Activated naive CD4-positive, alpha-beta T cell (primary cell): ENCODE data around the gene CENPM.

ENCODE experiments used
- DNase-seq, 4 experiments: peaks; one replicate each; lab custom pipeline; 2025; lab: John Stamatoyannopoulos, UW

CENPM gene

DNA sequence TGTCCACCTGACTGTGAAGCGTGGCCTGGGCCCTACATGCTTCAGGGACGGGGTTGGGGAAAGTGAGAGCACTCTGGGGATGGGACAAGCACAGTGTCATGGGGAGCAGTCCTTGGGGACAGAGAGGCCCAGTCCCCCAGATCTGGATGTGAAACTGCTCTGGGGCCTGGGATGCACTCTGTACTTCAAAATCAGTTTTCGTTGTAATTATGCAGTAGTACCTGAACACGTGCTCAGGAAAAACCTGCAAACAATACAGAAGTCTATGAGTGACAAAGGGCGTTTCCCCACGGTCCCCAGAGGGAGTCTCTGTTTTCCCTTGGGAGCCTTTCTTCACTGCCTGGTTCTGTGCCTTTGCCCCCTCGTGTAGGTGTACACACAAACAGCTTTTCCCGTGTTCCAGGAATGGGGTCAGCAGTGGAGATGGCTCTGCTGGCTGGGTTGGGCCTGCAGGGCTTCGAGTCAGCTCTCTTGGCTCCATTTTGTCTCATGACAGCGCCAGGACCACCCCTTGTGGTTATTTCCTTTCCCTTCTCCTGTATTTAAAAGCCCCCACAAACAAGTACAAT lies 15.2 kb downstream of the CENPM start:
- no peak for DNase-seq

GRCh38 chr22:41929418-41929810 lies 17.5 kb downstream of the CENPM start:
- no peak for DNase-seq

DNA sequence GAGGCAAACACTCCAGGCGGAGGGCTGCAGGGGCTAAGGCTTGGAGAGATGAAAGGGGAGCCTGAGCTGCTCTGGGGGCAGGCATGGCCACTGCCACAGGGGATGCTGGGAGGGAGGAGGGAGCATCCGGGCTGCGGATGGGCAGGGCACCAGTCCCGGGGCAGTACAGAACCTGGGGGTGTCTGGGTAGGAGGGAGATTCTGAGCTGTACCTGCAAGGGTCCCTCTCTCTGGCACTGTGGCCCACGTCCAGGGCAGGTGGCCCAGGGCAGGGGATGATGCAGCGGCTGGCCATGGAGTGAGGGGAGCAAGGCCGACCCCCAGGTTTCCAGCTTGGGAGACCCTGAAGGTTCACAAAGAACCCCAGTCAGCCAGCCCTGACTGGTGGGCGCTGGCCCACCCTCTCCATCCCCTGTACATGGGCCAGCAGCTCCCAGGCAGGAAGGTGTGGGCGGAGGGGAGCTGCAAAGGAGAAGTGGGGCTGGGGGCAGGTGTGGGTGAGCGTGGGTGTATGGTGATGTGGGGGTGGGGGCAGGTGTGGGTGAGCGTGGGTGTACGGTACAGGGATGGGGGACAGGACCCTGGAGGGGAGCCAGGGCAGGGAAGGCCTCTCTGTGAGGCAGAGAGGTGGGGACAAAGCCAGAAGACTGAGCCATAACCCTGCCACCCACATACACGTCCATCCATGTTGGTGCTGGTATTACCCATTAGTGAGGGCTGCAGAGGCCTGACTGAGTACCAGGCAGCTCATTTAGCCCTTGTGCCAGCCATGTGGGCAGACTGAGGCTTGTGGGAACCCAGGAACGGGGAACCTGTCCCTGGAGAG lies 18.1 kb downstream of the CENPM start:
- DNase-seq: no peak

- DNase-seq: no peak
These were observed 19.1 kb downstream of the CENPM start for GRCh38 chr22:41927813-41928212.

GRCh38 chr22:41925783-41926460 lies 21.0 kb downstream of the CENPM start:
- DNase-seq: peak; percentile 39 to 70 (median 47)

- no peak for DNase-seq
These were observed 23.2 kb downstream of the CENPM start for GRCh38 chr22:41923595-41924276.

- no peak for DNase-seq
These were observed 23.9 kb downstream of the CENPM start for GRCh38 chr22:41922940-41923594.

GRCh38 chr22:41922328-41922727 lies 24.6 kb downstream of the CENPM start:
- no peak for DNase-seq

GRCh38 chr22:41920271-41920976 lies 26.5 kb downstream of the CENPM start:
- DNase-seq: no peak

GRCh38 chr22:41919357-41920224 lies 27.4 kb downstream of the CENPM start:
- peak in 1 of 4 experiments; percentile 24 for DNase-seq

DNA sequence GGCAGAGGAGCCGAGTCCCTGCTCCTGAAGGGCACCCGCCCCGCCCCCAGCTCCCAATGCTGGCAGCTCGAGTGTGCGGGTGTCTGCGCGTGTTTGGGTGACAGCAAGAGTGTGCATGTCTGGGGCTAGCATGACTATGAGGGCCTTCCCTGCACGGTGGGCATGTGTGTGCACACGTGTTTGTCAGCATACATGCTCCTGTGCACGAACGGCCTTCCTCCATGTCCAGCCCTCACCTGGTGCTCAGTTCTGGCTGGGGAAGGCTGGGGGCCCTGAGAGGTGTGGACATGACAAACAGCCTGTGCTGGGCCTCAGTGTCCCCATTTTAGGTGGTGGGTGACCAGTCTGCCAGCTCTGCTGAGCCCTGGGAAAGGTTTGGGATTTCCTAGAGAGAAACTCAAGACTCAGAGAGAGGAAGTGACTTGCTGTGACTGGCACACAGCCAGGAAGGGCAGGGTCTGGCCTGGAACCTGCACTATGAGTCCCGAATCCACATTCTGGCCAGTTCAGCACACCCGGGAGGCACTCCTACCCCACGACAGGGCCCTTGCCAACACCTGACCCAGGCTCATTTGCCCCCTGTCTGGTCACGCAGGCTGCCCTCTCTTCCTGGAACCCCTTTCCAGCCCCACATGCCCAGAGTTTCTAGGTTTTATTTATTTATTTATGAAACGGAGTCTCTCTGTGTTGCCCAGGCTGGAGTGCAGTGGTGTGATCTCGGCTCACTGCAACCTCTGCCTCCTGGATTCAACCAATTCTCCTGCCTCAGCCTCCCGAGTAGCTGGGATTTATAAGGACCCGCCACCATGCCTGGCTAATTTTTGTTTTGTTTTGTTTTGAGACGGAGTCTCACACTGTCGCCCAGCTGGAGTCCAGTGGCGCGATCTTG lies 28.8 kb downstream of the CENPM start:
- DNase-seq: peak in 1 of 4 experiments; percentile 25

GRCh38 chr22:41917375-41917902 lies 29.5 kb downstream of the CENPM start:
- DNase-seq: no peak

- DNase-seq: no peak
These were observed 30.1 kb downstream of the CENPM start for GRCh38 chr22:41916745-41917358.

- DNase-seq: no peak
These were observed 31.0 kb downstream of the CENPM start for GRCh38 chr22:41915786-41916493.

DNA sequence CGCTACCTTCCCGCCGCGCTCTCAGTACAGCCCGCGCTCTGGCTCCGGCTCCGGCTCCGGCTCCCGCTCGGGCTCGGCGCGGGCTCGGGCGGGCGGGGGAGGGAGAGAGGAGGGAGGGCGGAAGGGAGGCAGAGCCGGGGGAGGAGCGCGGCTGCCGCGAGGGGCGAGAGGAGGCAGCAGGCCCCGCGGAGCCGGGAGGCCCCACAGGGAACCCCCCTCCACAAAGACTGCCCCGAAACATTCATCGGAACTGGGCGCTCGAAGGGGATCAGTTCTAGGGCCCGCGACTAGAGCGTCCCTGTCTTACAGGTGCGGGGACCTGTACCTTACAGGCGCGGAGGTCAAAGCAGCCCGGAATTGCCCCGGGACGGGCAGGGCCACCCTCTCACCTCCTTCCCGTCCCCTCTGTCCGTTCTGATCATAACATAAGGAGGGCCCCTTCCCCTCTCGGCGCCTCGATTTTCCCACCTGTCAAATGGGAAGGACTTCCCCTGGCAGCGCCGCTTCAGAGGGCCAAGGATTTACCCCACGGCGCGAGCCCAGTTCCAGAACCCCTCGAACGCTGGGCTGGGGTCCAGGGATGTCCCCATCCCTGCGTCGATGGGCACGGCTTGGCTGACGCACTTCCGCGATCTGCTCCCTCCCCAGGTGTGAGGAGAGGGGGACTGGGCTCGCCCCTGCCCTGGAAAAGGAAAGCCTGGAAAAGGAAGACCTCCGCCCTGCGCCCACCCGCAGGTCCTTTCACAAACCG lies 31.7 kb downstream of the CENPM start, which contains the start of gene SHISA8:
Gene SHISA8 (minus strand): TSS at position 40 of the 751 bp plus-strand sequence. CDS start 407 bp downstream, outside the sequence.
- DNase-seq: peak in 2 of 4 experiments; percentile 33 to 65

- DNase-seq: no peak
These were observed 32.3 kb downstream of the CENPM start for GRCh38 chr22:41914611-41915034.
